OCI-LY1 (cell line): ENCODE results near the gene RRH.

ENCODE experiments used
- H2AFZ ChIP-seq: fragments of 200-600 bp; sonication (generic), shearing (Covaris generic); 2 replicates; pipeline ENCODE4 v1.6.0; 2014; ENCODE audit warnings: antibody characterized with exemption, mild to moderate bottlenecking, low read length
- H3F3A ChIP-seq: fragments of 200-600 bp; sonication (generic), shearing (Covaris generic); 2 replicates; pipeline ENCODE4 v1.6.0; 2014; ENCODE audit warnings: mild to moderate bottlenecking, antibody characterized with exemption, low read length, moderate library complexity; ENCODE audit not compliant: insufficient read depth
- H3K27ac ChIP-seq: fragments of 200-600 bp; sonication (generic); 2 replicates; pipeline ENCODE4 v1.5.1; 2014; ENCODE audit warnings: low read length, mixed run types, mild to moderate bottlenecking, low read depth; ENCODE audit not compliant: poor library complexity, severe bottlenecking
- H3K27me3 ChIP-seq: fragments of 200-600 bp; sonication (generic); 2 replicates; pipeline ENCODE4 v1.6.0; 2014; ENCODE audit warnings: antibody characterized with exemption, mild to moderate bottlenecking, low read length, moderate library complexity; ENCODE audit not compliant: insufficient read depth
- H3K36me3 ChIP-seq: fragments of 200-600 bp; sonication (generic); 2 replicates; pipeline ENCODE4 v1.6.1; 2014; ENCODE audit warnings: mild to moderate bottlenecking, antibody characterized with exemption, low read length, moderate library complexity, mixed read lengths; ENCODE audit not compliant: insufficient read depth
- H3K4me1 ChIP-seq: fragments of 200-600 bp; sonication (generic); 2 replicates; pipeline ENCODE4 v1.5.1; 2014; ENCODE audit warnings: mild to moderate bottlenecking, low read length, moderate library complexity; ENCODE audit not compliant: insufficient read depth, severe bottlenecking
- H3K4me2 ChIP-seq: fragments of 200-600 bp; sonication (generic), shearing (Covaris generic); 2 replicates; pipeline ENCODE4 v1.6.1; 2014; ENCODE audit warnings: low read length
- H3K4me3 ChIP-seq: fragments of 200-600 bp; sonication (generic); 2 replicates; pipeline ENCODE4 v1.5.1; 2014; ENCODE audit warnings: low read length, low read depth, mild to moderate bottlenecking, mixed read lengths; ENCODE audit not compliant: poor library complexity, severe bottlenecking
- H3K79me2 ChIP-seq: fragments of 200-600 bp; shearing (Covaris generic); 2 replicates; pipeline ENCODE4 v1.6.1; 2016; ENCODE audit warnings: mixed run types, low read length, mixed read lengths; ENCODE audit not compliant: insufficient read depth
- H3K9ac ChIP-seq: fragments of 200-600 bp; sonication (generic), shearing (Covaris generic); 2 replicates; pipeline ENCODE4 v1.6.1; 2014; ENCODE audit warnings: mild to moderate bottlenecking, low read length, mixed read lengths
- H3K9me2 ChIP-seq: fragments of 200-600 bp; sonication (generic), shearing (Covaris generic); 2 replicates; pipeline ENCODE4 v1.6.1; 2014; ENCODE audit warnings: low read depth, mild to moderate bottlenecking, low read length, mixed read lengths
- H3K9me3 ChIP-seq: fragments of 200-600 bp; shearing (Covaris generic); 2 replicates; pipeline ENCODE4 v1.6.1; 2014; ENCODE audit warnings: low read length, mixed read lengths
- H4K20me1 ChIP-seq: fragments of 200-600 bp; sonication (generic), shearing (Covaris generic); 2 replicates; pipeline ENCODE4 v1.6.0; 2016; ENCODE audit warnings: mild to moderate bottlenecking, low read length; ENCODE audit not compliant: insufficient read depth
- CTCF ChIP-seq: fragments of 200-600 bp; sonication (generic), shearing (Covaris generic); IDR thresholded peaks from 2 replicates; pipeline ENCODE4 v1.5.1; 2017; ENCODE audit warnings: mild to moderate bottlenecking, antibody characterized with exemption, low read length, moderate library complexity, mixed read lengths
- EZH2 ChIP-seq: fragments of 200-600 bp; sonication (generic), shearing (Covaris generic); IDR thresholded peaks from 2 replicates; pipeline ENCODE4 v1.8.0; 2017; ENCODE audit warnings: borderline replicate concordance, mixed run types, mild to moderate bottlenecking, antibody characterized with exemption, low read length, moderate library complexity, mixed read lengths

Gene RRH

GRCh38 chr4:109890076-109890475 is 62.3 kb downstream of the RRH start:
- Histone ChIP-seq H3K27ac (no peak overlapping the region), H3K4me2 (no peak overlapping the region), H3F3A (no peaks in the 10 kb centered on the region), H3K36me3 (no peaks in the 10 kb centered on the region), H3K9me2 (no peaks in the 10 kb centered on the region), H3K9me3 (no peaks in the 10 kb centered on the region), H4K20me1 (no peaks in the 10 kb centered on the region), H3K27me3 (no peaks in the 10 kb centered on the region), H3K9ac (no peak overlapping the region), H2AFZ (no peak overlapping the region), H3K4me1 (no peaks in the 10 kb centered on the region), H3K79me2 (no peaks in the 10 kb centered on the region), H3K4me3 (no peak overlapping the region)
- TF ChIP-seq EZH2 (no peak), CTCF (no peak)
